HEK293 (cell line): ENCODE measurements around the gene PIK3R2.

Experiments
- CTCF ChIA-PET: fragments of 350-600 bp; formaldehyde crosslinking; extraction: SDS; loops from one replicate; lab custom pipeline; 2021; ENCODE audit warnings: antibody characterized with exemption; lab: Yijun Ruan, JAX
- POLR2A ChIA-PET: fragments of 300-600 bp; formaldehyde crosslinking; extraction: SDS; loops from one replicate; lab custom pipeline; 2020; ENCODE audit warnings: antibody characterized with exemption, inconsistent platforms; lab: Yijun Ruan, JAX
- H3K27ac ChIP-seq: fragments of 200-500 bp; sonication (Bioruptor generic); 2 replicates; pipeline ENCODE4 v1.5.1; 2014; ENCODE audit warnings: low read depth, low read length, control low read depth, inconsistent platforms; ENCODE audit errors: extremely low read depth
- H3K36me3 ChIP-seq, 2 experiments: fragments of 200-500 bp in 1 of 2; sonication (Bioruptor generic) in 1 of 2; 1 replicate in 1 of 2; 2 replicates in 1 of 2; pipeline ENCODE4 v1.5.1; 2014 to 2017; ENCODE audit warnings: inconsistent platforms in 2 of 2, low read length in 2 of 2; ENCODE audit not compliant: control insufficient read depth in 2 of 2, insufficient read depth in 1 of 2
- H3K4me1 ChIP-seq: fragments of 200-500 bp; sonication (Bioruptor generic); 2 replicates; pipeline ENCODE4 v1.5.1; 2014; ENCODE audit warnings: mild to moderate bottlenecking, low read length, inconsistent platforms; ENCODE audit not compliant: control insufficient read depth, insufficient read depth
- H3K4me3 ChIP-seq: 2 replicates; pipeline ENCODE4 v1.5.1; 2011; ENCODE audit warnings: low read depth, mild to moderate bottlenecking, control low read depth, low read length, moderate library complexity
- H3K9me3 ChIP-seq: fragments of 200-500 bp; sonication (Bioruptor generic); 2 replicates; pipeline ENCODE4 v1.5.1; 2014; ENCODE audit warnings: low read depth, low read length, inconsistent platforms; ENCODE audit not compliant: control insufficient read depth, insufficient read depth
- CTCF ChIP-seq: fragments of 450-650 bp; formaldehyde crosslinking; IDR thresholded peaks from 2 replicates; pipeline ENCODE4 v1.5.1; 2016; ENCODE audit warnings: missing biosample characterization, missing genetic modification characterization
- GLI2 ChIP-seq: fragments of 450-650 bp; formaldehyde crosslinking; IDR thresholded peaks from 2 replicates; pipeline ENCODE4; 2017; ENCODE audit warnings: missing biosample characterization, missing genetic modification characterization, low read depth, borderline replicate concordance
- GLIS2 ChIP-seq: fragments of 450-650 bp; formaldehyde crosslinking; IDR thresholded peaks from 2 replicates; pipeline ENCODE4 v1.5.1; 2016; ENCODE audit warnings: missing biosample characterization, missing genetic modification characterization
- HOXA7 ChIP-seq: sonication (generic); formaldehyde crosslinking; IDR thresholded peaks from 2 replicates; pipeline ENCODE4 v1.8.1; 2022; ENCODE audit warnings: missing genetic modification reagents, borderline replicate concordance
- INSM2 ChIP-seq: fragments of 450-650 bp; formaldehyde crosslinking; IDR thresholded peaks from 2 replicates; pipeline ENCODE4 v1.5.1; 2016; ENCODE audit warnings: missing biosample characterization, missing genetic modification characterization
- MEIS1 ChIP-seq: sonication (generic); formaldehyde crosslinking; IDR thresholded peaks from 2 replicates; pipeline ENCODE4 v1.8.1; 2022; ENCODE audit warnings: missing genetic modification reagents, mild to moderate bottlenecking, borderline replicate concordance
- TRIM28 ChIP-seq: IDR thresholded peaks from 2 replicates; pipeline ENCODE4 v1.6.1; 2011; ENCODE audit warnings: low read length, control low read depth, borderline replicate concordance
- YY2 ChIP-seq: fragments of 450-650 bp; formaldehyde crosslinking; IDR thresholded peaks from 2 replicates; pipeline ENCODE4 v1.5.1; 2016; ENCODE audit warnings: missing biosample characterization, missing genetic modification characterization
- ZFP3 ChIP-seq: fragments of 450-650 bp; formaldehyde crosslinking; IDR thresholded peaks from 2 replicates; pipeline ENCODE4 v1.5.1; 2016; ENCODE audit warnings: low read depth, missing biosample characterization, missing genetic modification characterization
- ZNF146 ChIP-seq: fragments of 450-650 bp; formaldehyde crosslinking; IDR thresholded peaks from 2 replicates; pipeline ENCODE4 v1.5.1; 2016; ENCODE audit warnings: missing biosample characterization, missing genetic modification characterization
- ZNF16 ChIP-seq: fragments of 450-650 bp; formaldehyde crosslinking; IDR thresholded peaks from 2 replicates; pipeline ENCODE4 v1.5.1; 2016; ENCODE audit warnings: low read depth, missing biosample characterization, missing genetic modification characterization
- ZNF169 ChIP-seq: fragments of 450-650 bp; formaldehyde crosslinking; IDR thresholded peaks from 2 replicates; pipeline ENCODE4 v1.5.1; 2016; ENCODE audit warnings: missing biosample characterization, missing genetic modification characterization
- ZNF362 ChIP-seq: fragments of 450-650 bp; formaldehyde crosslinking; IDR thresholded peaks from 2 replicates; pipeline ENCODE4 v1.5.1; 2016; ENCODE audit warnings: missing biosample characterization, missing genetic modification characterization
- ZNF394 ChIP-seq: fragments of 450-650 bp; formaldehyde crosslinking; IDR thresholded peaks from 2 replicates; pipeline ENCODE4 v1.5.1; 2016; ENCODE audit warnings: missing biosample characterization, missing genetic modification characterization, mild to moderate bottlenecking, moderate library complexity, borderline replicate concordance
- ZNF404 ChIP-seq: fragments of 450-650 bp; formaldehyde crosslinking; IDR thresholded peaks from 2 replicates; pipeline ENCODE4 v1.5.1; 2017; ENCODE audit warnings: missing biosample characterization, missing genetic modification characterization
- ZNF423 ChIP-seq: fragments of 450-650 bp; formaldehyde crosslinking; IDR thresholded peaks from 2 replicates; pipeline ENCODE4 v1.5.1; 2016; ENCODE audit warnings: missing biosample characterization, missing genetic modification characterization
- ZNF433 ChIP-seq: fragments of 450-650 bp; formaldehyde crosslinking; IDR thresholded peaks from 2 replicates; pipeline ENCODE4 v1.5.1; 2016; ENCODE audit warnings: missing biosample characterization, missing genetic modification characterization, low read depth
- ZNF510 ChIP-seq: fragments of 450-650 bp; formaldehyde crosslinking; IDR thresholded peaks from 2 replicates; pipeline ENCODE4 v1.5.1; 2018; ENCODE audit warnings: mild to moderate bottlenecking, missing genetic modification characterization, missing biosample characterization; ENCODE audit not compliant: insufficient replicate concordance
- ZNF558 ChIP-seq: fragments of 450-650 bp; formaldehyde crosslinking; IDR thresholded peaks from 2 replicates; pipeline ENCODE4 v1.5.1; 2016; ENCODE audit warnings: missing biosample characterization, missing genetic modification characterization
- ZNF645 ChIP-seq: fragments of 450-650 bp; formaldehyde crosslinking; IDR thresholded peaks from 2 replicates; pipeline ENCODE4; 2016; ENCODE audit warnings: missing biosample characterization, missing genetic modification characterization
- ZNF707 ChIP-seq: fragments of 450-650 bp; formaldehyde crosslinking; IDR thresholded peaks from 2 replicates; pipeline ENCODE4 v1.5.1; 2016; ENCODE audit warnings: missing biosample characterization, missing genetic modification characterization
- ZNF747 ChIP-seq: fragments of 450-650 bp; formaldehyde crosslinking; IDR thresholded peaks from 2 replicates; pipeline ENCODE4 v1.5.1; 2016; ENCODE audit warnings: missing biosample characterization, missing genetic modification characterization
- ZSCAN30 ChIP-seq: fragments of 450-650 bp; IDR thresholded peaks from 2 replicates; pipeline ENCODE4 v1.5.1; 2018; ENCODE audit warnings: missing biosample characterization, mild to moderate bottlenecking, missing genetic modification characterization, moderate library complexity
- ZSCAN4 ChIP-seq: fragments of 450-650 bp; formaldehyde crosslinking; IDR thresholded peaks from 2 replicates; pipeline ENCODE4 v1.5.1; 2017; ENCODE audit warnings: missing biosample characterization, missing genetic modification characterization

PIK3R2 gene

GRCh38 chr19:18197306-18197705, 44.3 kb downstream of the PIK3R2 start (continued):
- TF ChIP-seq ZNF362 (tag by site-specific recombination) (no peak), ZSCAN4 (tag by site-specific recombination) (no peak), ZNF645 (tag by site-specific recombination) (no peak), GLIS2 (no peak), ZNF394 (tag by site-specific recombination) (no peak), ZNF747 (tag by site-specific recombination) (no peak), MEIS1 (no peak)
- TF ChIP-seq, all 188 proteins: peak for 0

- peak; percentile 66 for TF ChIP-seq ZNF558 (tag by site-specific recombination)
- TF ChIP-seq GLI2 (tag by site-specific recombination): no peak
- TF ChIP-seq ZFP3 (tag by site-specific recombination): no peak
- TF ChIP-seq ZNF16 (tag by site-specific recombination): peak; percentile 58; the same call in 1 of the 2 replicates
- CTCF ChIA-PET: interaction anchor here (1.7 kb wide), 1 partner anchor 54 kb away, joined by 4 read pairs; no protein-coding TSS in a partner anchor
- POLR2A ChIA-PET: interaction anchor here (0.6 to 1.1 kb wide), 2 partner anchors 84 to 379 kb away, joined by 3 read pairs; partner anchors contain the start of gene JUND
- H3K36me3 ChIP-seq: peaks cover 4 to 32% of the 10 kb centered on the region in 2 experiments; a peak in 2 of 3 replicates
- no peak overlapping the region for H3K27ac ChIP-seq
- H3K4me3 ChIP-seq: no peak overlapping the region
- no peaks in the 10 kb centered on the region for H3K4me1 ChIP-seq
- no peaks in the 10 kb centered on the region for H3K9me3 ChIP-seq
Observed at GRCh38 chr19:18197941-18198340, 45.0 kb downstream of the PIK3R2 start.

GRCh38 chr19:18198374-18198773, 45.4 kb downstream of the PIK3R2 start:
- TF ChIP-seq ZNF433: no peak
- no peak for TF ChIP-seq ZNF707 (tag by site-specific recombination)
- TF ChIP-seq INSM2: no peak
- peak; percentile 90 for TF ChIP-seq ZFP3 (tag by site-specific recombination)
- H3K36me3 ChIP-seq: peaks cover 4 to 32% of the 10 kb centered on the region in 2 experiments; a peak in 2 of 3 replicates
- H3K9me3 ChIP-seq: no peaks in the 10 kb centered on the region
- ChIA-PET POLR2A (interaction anchor here (0.6 to 1.1 kb wide), 2 partner anchors 83 to 379 kb away, joined by 3 read pairs; partner anchors contain the start of gene JUND), CTCF (interaction anchor here (1.7 kb wide), 1 partner anchor 54 kb away, joined by 4 read pairs; no protein-coding TSS in a partner anchor)
- no peak overlapping the region for H3K27ac ChIP-seq
- no peak overlapping the region for H3K4me3 ChIP-seq
- no peaks in the 10 kb centered on the region for H3K4me1 ChIP-seq

GRCh38 chr19:18202397-18202777, 49.4 kb downstream of the PIK3R2 start:
- ChIA-PET CTCF (interaction anchor here (1.5 kb wide), 1 partner anchor 89 kb away, joined by 5 read pairs; no protein-coding TSS in a partner anchor), POLR2A (interaction anchor here (0.6 to 1.0 kb wide), 2 partner anchors 79 to 244 kb away, joined by 3 to 4 read pairs; partner anchors contain the start of gene JUND)
- no peak overlapping the region for H3K4me3 ChIP-seq
- H3K9me3 ChIP-seq: no peaks in the 10 kb centered on the region
- no peak overlapping the region for H3K27ac ChIP-seq
- H3K4me1 ChIP-seq: peaks cover 8% of the 10 kb centered on the region
- H3K36me3 ChIP-seq: peaks cover 4 to 20% of the 10 kb centered on the region in 2 experiments; a peak in 2 of 3 replicates
- no peak for TF ChIP-seq ZNF423 (tag by site-specific recombination)
- no peak for TF ChIP-seq CTCF (tag by site-specific recombination)
- TF ChIP-seq HOXA7 (CRISPR knock-in tag): no peak
- TF ChIP-seq TRIM28: no peak
- no peak for TF ChIP-seq ZSCAN30 (tag by site-specific recombination)
- TF ChIP-seq ZNF146 (tag by site-specific recombination): no peak
- no peak for TF ChIP-seq ZNF510 (tag by site-specific recombination)
- no peak for TF ChIP-seq ZNF404 (tag by site-specific recombination)
- TF ChIP-seq YY2 (tag by site-specific recombination): no peak
- no peak for TF ChIP-seq ZNF169
